K562 (cell line): ENCODE results near the gene CCDC137. TPM values are rescaled to one million over a fixed set of nuclear protein-coding genes. Genes with fewer than 3 reads are reported as not detected.
A peak's percentile ranks its signal among the peaks of the same experiment; 100 is the strongest.

Source experiments
- ATAC-seq: fragments of 200-7000 bp; cut with Tn5 transposase; 3 replicates; pipeline ENCODE4 v1.9.1; 2020; ENCODE audit warnings: moderate library complexity
- BruUV-seq: library from RNA; stranded (reverse); fragments of 400-500 nt; replicated peaks from 2 replicates; lab custom pipeline; 2021; lab: Mats Ljungman, UMichigan
- CTCF ChIA-PET: fragments of 300-600 bp; formaldehyde crosslinking; extraction: SDS; loops from one replicate; lab custom pipeline; 2021; ENCODE audit warnings: low intra/inter-chr PET ratio; lab: Yijun Ruan, JAX
- POLR2A ChIA-PET: fragments of 300-600, 350-650 bp; sonication (Branson Sonifier 250); formaldehyde crosslinking; extraction: SDS; loops from one replicate; lab custom pipeline; 2021; ENCODE audit warnings: antibody characterized with exemption, inconsistent platforms; lab: Yijun Ruan, JAX
- DNase-seq, 4 experiments: peaks; one replicate each; pipeline versions ENCODE4 v3.0.0 to v3.0.0-alpha.2; 2011 to 2018; ENCODE audit warnings: low spot score in 3 of 4, mixed read lengths in 3 of 4; ENCODE audit errors: extremely low read depth in 1 of 4
- FAIRE-seq: peaks from 2 replicates; lab custom pipeline; 2011; peaks lifted over from hg19 to GRCh38; lab: Jason Lieb, UNC
- H2AFZ ChIP-seq: 2 replicates; pipeline ENCODE4 v1.6.0; 2011; ENCODE audit warnings: low read depth, low read length, control low read depth, inconsistent platforms
- H3K27ac ChIP-seq: fragments of 200-600 bp; 3 replicates; pipeline ENCODE4 v1.8.0; 2011; ENCODE audit warnings: low read depth, mild to moderate bottlenecking, control low read depth, inconsistent platforms, low read length, moderate library complexity, mixed read lengths; ENCODE audit errors: extremely low read depth
- H3K27me3 ChIP-seq, 2 experiments: fragments of 300-600 bp in 1 of 2; 2 replicates in 1 of 2; 3 replicates in 1 of 2; pipeline versions ENCODE4 v1.6.0 to v1.8.0; 2011; ENCODE audit warnings: inconsistent platforms in 2 of 2, low read length in 2 of 2, mild to moderate bottlenecking in 1 of 2, mixed read lengths in 1 of 2, moderate library complexity in 1 of 2; ENCODE audit not compliant: control insufficient read depth in 2 of 2, insufficient read depth in 2 of 2
- H3K36me3 ChIP-seq: fragments of 300-600 bp; 3 replicates; pipeline ENCODE4 v1.8.0; 2011; ENCODE audit warnings: mild to moderate bottlenecking, low read length, inconsistent platforms; ENCODE audit not compliant: control insufficient read depth, insufficient read depth
- H3K4me1 ChIP-seq, 2 experiments: fragments of 200-600 bp in 1 of 2; replicated peaks in 1 of 2; 2 replicates in 1 of 2; 3 replicates in 1 of 2; pipeline versions ENCODE4 v1.5.1 to v1.8.0; 2011; ENCODE audit warnings: inconsistent platforms in 2 of 2, low read length in 2 of 2, mild to moderate bottlenecking in 1 of 2, mixed read lengths in 1 of 2, moderate library complexity in 1 of 2; ENCODE audit not compliant: control insufficient read depth in 2 of 2, insufficient read depth in 2 of 2
- H3K4me2 ChIP-seq: 2 replicates; pipeline ENCODE4 v1.6.1; 2011; ENCODE audit warnings: low read length, control low read depth, inconsistent platforms, mixed read lengths; ENCODE audit not compliant: insufficient read depth
- H3K4me3 ChIP-seq: fragments of 200-600 bp; sonication (generic), shearing (Covaris generic); 2 replicates; pipeline ENCODE4 v1.5.1; 2016; ENCODE audit warnings: control low read depth, inconsistent platforms
- H3K79me2 ChIP-seq: fragments of 200-600 bp; 3 replicates; pipeline ENCODE4 v1.8.0; 2011; ENCODE audit warnings: low read length, inconsistent platforms; ENCODE audit not compliant: control insufficient read depth, insufficient read depth
- H3K9ac ChIP-seq, 2 experiments: 2 replicates each; pipeline versions ENCODE4 v1.6.0 to v1.6.1; 2011; ENCODE audit warnings: low read depth in 2 of 2, low read length in 2 of 2, control low read depth in 1 of 2, inconsistent platforms in 1 of 2, mild to moderate bottlenecking in 1 of 2, mixed read lengths in 1 of 2; ENCODE audit not compliant: insufficient read depth in 1 of 2
- H3K9me1 ChIP-seq: one replicate; pipeline ENCODE4 v1.6.0; 2011; ENCODE audit warnings: inconsistent platforms, mild to moderate bottlenecking, low read length, moderate library complexity; ENCODE audit not compliant: control insufficient read depth, insufficient read depth
- H3K9me3 ChIP-seq: replicated peaks from 2 replicates; pipeline ENCODE4 v1.5.1; 2011; ENCODE audit warnings: low read depth, low read length, inconsistent platforms; ENCODE audit not compliant: control insufficient read depth, insufficient read depth
- H4K20me1 ChIP-seq: replicated peaks from 2 replicates; pipeline ENCODE4 v1.6.1; 2011; ENCODE audit warnings: low read length, inconsistent platforms, mixed read lengths; ENCODE audit not compliant: control insufficient read depth, insufficient read depth
- KDM5B ChIP-seq: fragments of 200-600 bp; sonication (generic); IDR thresholded peaks from 2 replicates; pipeline ENCODE4 v1.6.1; 2012; ENCODE audit warnings: low read depth, mild to moderate bottlenecking, moderate library complexity, low read length, control low read depth, inconsistent platforms; ENCODE audit not compliant: insufficient replicate concordance
- NFIC ChIP-seq: fragments of 450-650 bp; IDR thresholded peaks from 2 replicates; pipeline ENCODE4 v1.6.1; 2017; ENCODE audit warnings: mild to moderate bottlenecking, inconsistent platforms
- REST ChIP-seq, 2 experiments: fragments of 450-650 bp; formaldehyde crosslinking in 1 of 2; IDR thresholded peaks; 2 replicates each; pipeline versions ENCODE4 v1.4.0 to v1.6.1; 2014 to 2020; ENCODE audit warnings: mild to moderate bottlenecking in 2 of 2, borderline replicate concordance in 1 of 2, low read depth in 1 of 2
- ZNF140 ChIP-seq: fragments of 250-450 bp; sonication (Bioruptor Pico); IDR thresholded peaks from 2 replicates; pipeline ENCODE4 v1.8.0; 2021; ENCODE audit warnings: moderate library complexity, mild to moderate bottlenecking, inconsistent platforms
- ZNF280B ChIP-seq: fragments of 250-450 bp; sonication (Bioruptor Pico); IDR thresholded peaks from 2 replicates; pipeline ENCODE4 v1.5.1; 2021; ENCODE audit warnings: mild to moderate bottlenecking
- ZNF551 ChIP-seq: fragments of 250-450 bp; sonication (Bioruptor Pico); IDR thresholded peaks from 2 replicates; pipeline ENCODE4 v1.5.0; 2021; ENCODE audit warnings: mild to moderate bottlenecking, moderate library complexity
- WGBS: fragments of 100-300 bp; shearing (Covaris generic); methylation state at CpG from one replicate; pipeline ENCODE4 v1.1.6; 2016; ENCODE audit warnings: low coverage, mixed read lengths; ENCODE audit not compliant: insufficient coverage; ENCODE audit errors: missing lambda C conversion rate; 5-methylcytosine and 5-hydroxymethylcytosine counted together
- in situ Hi-C: fragments of 300-500 bp; cut with MboI; formaldehyde crosslinking; loops from 4 replicates; pipeline ENCODE4 v1.15.0; 2018; ENCODE audit warnings: inconsistent platforms, mixed read lengths
- intact Hi-C: fragments of 100-400 bp; cut with micrococcal nuclease; formaldehyde crosslinking; loops from 2 replicates; pipeline ENCODE4 v1.14.2; 2022
- polyA plus RNA-seq, 8 experiments: library from polyadenylated mRNA; depleted of rRNA in 4 of 8; stranded (reverse) in 5 of 8; unstranded in 3 of 8; fragments of >200 nt; fragmentation: Nextera tagmentation in 2 of 8; fragmentation: Illumina TruSeq in 1 of 8; extraction: Ambion mirVana in 2 of 8; extraction: Trizol in 1 of 8; gene quantifications; 2 replicates each; pipeline versions ENCODE4 v1.2.1 to v1.2.3, GENCODE V29; 2011 to 2014; ENCODE audit warnings: inconsistent platforms in 1 of 8, missing spikeins in 1 of 8
- total RNA-seq, 7 experiments: library from RNA; depleted of rRNA in 6 of 7; stranded (reverse); fragments of >200 nt in 6 of 7; fragmentation: Illumina TruSeq in 2 of 7; extraction: Trizol in 2 of 7; gene quantifications; 2 replicates each; pipeline versions ENCODE4 v1.2.1 to v1.2.3, GENCODE V29; 2011 to 2021; ENCODE audit warnings: low replicate concordance in 1 of 7

CCDC137 gene
- total and polyA plus RNA-seq, 9 of the 15 experiments (the other 6 are each of a cell fraction or from before 2014, with no cell fraction given) = 2.3 to 68.1 (median 38.3) TPM

- Histone ChIP-seq H3K4me3 (no peak overlapping the region), H3K9ac (peak overlapping the region in 1 of 2 experiments; percentile 72; a peak in 2 of 4 replicates), H4K20me1 (no peaks in the 10 kb centered on the region), H3K27ac (no peak overlapping the region), H3K27me3 (no peaks in the 10 kb centered on the region), H3K4me1 (peaks cover 10 to 66% of the 10 kb centered on the region in 2 experiments; a peak in 4 of 5 replicates), H3K36me3 (no peaks in the 10 kb centered on the region), H3K9me3 (peaks cover 6% of the 10 kb centered on the region), H3K4me2 (no peak overlapping the region), H3K79me2 (no peaks in the 10 kb centered on the region), H3K9me1 (no peaks in the 10 kb centered on the region), H2AFZ (peak overlapping the region; percentile 26; the same call in 1 of the 2 replicates)
- peak in 2 of 4 experiments; percentile 37 to 42 for DNase-seq
- BruUV-seq = no TSS peak
- ChIA-PET CTCF (no interaction called here), POLR2A (no interaction called here)
- ATAC-seq = peak; percentile 53
- TF ChIP-seq KDM5B = peak; percentile 33
- no peak for TF ChIP-seq ZNF551 (CRISPR knock-in tag)
- peak; percentile 77 for TF ChIP-seq NFIC
- TF ChIP-seq ZNF280B (CRISPR knock-in tag) = no peak
- TF ChIP-seq REST (IDR thresholded peaks at IDR 0.05; ENCODE audit: borderline replicate concordance) = no peak
- no peak for TF ChIP-seq REST (CRISPR knock-in tag; IDR thresholded peaks at IDR 0.05; ENCODE audit: low read depth)
- TF ChIP-seq ZNF140 (CRISPR knock-in tag) = no peak
- in situ Hi-C loops (no loop called here), intact Hi-C loops (no loop called here)
- WGBS = 60% methylated on average over 10 of the region's 10 CpGs
- FAIRE-seq = no peak
These were observed 14.8 kb upstream of the CCDC137 start for GRCh38 chr17:81651692-81652091.
